NCI-H2196 (cell line): ENCODE measurements around the gene STAT3.
"Not testable (repeated sequence)": the region's sequence is repeated elsewhere in the genome, so short reads cannot be mapped to it uniquely, and the experiment has no call there.

Experiments
- DNase-seq: peaks from one replicate; lab custom pipeline; 2025; ENCODE audit not compliant: unreplicated experiment; lab: John Stamatoyannopoulos, UW

The STAT3 gene

DNA sequence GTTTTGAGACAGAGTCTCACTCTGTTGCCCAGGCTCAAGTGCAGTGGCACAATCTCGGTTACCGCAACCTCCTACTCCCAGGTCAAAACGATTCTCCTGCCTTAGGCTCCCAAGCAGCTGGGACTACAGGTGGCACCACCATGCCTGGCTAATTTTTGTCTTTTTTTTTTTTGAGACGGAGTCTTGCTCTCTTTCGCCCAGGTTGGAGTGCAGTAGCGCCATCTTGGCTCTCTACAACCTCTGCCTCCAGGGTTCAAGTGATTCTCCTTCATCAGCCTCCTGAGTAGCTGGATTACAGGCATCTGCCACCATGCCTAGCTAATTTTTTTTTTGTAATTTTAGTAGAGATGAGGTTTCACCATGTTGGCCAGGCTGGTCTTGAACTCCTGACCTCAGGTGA, 70.3 kb downstream of the STAT3 start:
- DNase-seq, result not testable (repeated sequence)

GRCh38 chr17:42317266-42317845, 70.9 kb downstream of the STAT3 start:
- DNase-seq, result no peak

- DNase-seq, result no peak
These were observed 71.5 kb downstream of the STAT3 start for GRCh38 chr17:42316755-42317154.

DNA sequence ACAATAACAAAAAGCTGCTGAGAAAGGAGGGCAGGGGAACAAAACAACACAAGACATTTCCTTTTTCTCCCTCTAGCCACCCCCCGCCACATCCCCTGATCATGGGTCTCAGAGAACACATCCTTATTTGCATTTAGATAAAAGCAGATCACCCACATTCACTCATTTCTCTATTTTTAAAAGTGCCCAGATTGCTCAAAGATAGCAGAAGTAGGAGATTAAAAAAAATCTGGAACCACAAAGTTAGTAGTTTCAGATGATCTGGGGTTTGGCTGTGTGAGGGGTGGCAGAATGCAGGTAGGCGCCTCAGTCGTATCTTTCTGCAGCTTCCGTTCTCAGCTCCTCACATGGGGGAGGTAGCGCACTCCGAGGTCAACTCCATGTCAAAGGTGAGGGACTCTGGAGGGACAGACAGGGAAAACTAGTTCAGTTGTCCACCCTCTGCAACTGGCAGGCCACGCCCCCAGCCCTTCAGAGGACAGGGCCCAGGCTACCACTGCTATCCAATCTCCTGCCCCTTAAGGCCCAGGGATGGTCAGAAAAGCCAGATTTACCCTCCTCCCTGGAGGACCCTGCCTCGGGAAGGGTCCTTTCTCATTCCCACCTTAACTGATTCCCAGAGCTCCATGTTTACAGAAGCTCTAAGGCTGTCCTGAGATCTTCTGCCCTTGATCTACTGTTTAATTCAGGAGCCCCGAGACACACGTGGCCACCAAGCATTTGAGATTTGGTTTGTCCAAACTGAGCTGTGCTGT, 72.7 kb downstream of the STAT3 start:
- DNase-seq, result no peak

- no peak for DNase-seq
These were observed 74.3 kb downstream of the STAT3 start for GRCh38 chr17:42313773-42314566.

DNA sequence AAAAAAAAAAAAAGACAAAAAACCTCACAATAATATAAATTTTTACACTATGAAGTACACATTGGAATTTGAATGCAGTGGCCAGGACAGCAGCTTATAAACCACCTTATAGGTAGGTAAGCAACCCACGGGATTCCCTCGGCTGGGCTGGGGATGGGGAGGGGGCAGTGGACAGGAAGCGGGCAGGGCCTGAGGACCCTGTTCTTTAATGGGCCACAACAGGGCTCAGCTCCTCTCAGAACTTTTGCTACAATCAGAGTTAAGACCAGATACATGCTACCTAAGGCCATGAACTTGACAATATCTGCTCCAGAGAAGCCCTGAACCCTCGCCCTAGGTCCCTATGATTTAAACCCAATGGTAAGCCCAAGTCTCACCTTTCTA, 74.9 kb downstream of the STAT3 start:
- DNase-seq, result no peak

DNA sequence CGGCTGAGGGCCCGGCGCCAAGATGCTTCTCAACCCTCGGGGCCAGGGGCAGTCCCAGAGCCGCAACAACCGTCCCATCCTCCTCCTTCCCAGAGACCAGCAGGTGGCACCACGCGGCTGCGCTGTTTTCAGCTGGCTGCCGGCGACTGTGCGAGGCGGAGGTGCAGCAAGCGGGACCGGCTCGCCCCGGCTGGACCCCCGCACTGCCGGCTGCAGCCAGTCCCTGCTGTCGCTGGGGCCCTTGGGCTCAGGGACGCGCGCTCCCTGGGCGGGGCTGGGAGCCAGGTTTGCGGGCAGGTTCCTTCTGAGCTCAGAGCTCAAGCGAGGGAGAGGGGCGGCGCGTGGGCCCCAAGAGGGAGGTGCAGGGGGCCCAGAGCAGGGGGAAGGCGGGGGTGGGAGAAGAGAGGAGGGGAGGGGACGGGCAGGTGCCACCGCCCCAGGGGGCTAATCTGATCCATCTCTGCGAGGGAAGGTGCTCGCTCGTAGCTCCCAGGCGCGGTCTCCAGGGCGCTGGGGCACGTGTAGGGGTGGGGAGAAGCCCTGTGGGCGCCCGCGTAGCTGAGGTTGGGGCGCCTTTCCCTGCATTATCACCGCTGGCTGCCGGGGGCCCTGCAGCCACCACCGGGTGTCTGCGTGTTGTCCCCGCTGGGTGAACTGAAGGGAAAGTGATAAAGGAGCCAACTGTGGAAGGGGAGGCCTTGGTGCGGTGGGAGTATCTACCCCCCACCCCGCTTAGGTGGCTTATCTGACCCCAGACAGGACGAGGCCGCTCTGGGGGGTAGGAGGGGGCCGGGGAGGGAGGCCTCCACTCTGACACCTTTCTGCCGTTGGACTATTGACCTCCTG, 75.7 kb downstream of the STAT3 start:
- peak; percentile 67 for DNase-seq

DNA sequence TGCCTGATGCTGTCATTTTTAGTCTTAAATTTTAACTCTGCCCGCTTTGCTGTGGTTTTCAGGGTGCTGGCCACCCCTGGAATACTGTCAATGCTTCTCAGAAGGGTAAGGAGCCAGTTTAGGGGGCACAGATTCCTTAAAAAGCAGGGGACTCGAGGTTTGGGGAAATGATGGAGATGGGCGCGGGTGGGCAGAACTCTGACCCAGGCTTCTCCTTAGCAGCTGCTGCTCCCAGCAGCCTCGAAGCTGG, 76.3 kb downstream of the STAT3 start:
- no peak for DNase-seq

DNA sequence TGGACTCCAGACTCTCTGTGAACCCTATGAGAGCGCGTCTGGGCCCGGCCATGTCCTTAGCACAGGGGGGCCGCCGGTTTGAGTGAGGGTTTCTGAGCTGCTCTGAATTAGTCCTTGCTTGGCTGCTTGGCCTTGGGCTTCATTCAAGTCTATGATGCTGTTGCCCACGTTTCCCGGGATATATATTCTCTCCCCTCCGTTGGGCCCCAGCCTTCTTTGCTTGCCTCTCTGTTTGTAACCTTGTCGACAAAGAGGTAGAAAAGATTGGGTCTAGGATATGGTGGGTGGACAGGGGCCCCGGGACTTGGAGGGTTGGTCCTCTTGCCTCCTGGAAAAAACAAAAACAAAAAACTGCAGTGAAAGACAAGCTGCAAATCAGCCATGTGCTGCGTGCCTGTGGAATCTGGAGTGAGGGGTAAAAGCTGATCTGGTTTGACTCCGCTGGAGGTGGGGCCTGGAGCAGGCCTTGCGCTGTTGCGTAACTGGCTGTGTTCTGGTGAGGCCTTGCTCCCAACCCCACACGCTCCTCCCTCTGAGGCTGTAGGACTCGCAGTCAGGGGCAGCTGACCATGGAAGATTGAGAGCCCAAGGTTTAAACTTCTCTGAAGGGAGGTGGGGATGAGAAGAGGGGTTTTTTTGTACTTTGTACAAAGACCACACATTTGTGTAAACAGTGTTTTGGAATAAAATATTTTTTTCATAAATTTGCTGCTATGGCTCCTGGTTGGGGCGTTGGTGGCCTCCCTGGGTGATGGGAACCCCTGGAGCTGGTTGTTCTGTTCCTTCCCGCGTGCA, 76.8 kb downstream of the STAT3 start:
- peak; percentile 66 for DNase-seq

GRCh38 chr17:42310787-42311215, 77.4 kb downstream of the STAT3 start:
- no peak for DNase-seq

DNA sequence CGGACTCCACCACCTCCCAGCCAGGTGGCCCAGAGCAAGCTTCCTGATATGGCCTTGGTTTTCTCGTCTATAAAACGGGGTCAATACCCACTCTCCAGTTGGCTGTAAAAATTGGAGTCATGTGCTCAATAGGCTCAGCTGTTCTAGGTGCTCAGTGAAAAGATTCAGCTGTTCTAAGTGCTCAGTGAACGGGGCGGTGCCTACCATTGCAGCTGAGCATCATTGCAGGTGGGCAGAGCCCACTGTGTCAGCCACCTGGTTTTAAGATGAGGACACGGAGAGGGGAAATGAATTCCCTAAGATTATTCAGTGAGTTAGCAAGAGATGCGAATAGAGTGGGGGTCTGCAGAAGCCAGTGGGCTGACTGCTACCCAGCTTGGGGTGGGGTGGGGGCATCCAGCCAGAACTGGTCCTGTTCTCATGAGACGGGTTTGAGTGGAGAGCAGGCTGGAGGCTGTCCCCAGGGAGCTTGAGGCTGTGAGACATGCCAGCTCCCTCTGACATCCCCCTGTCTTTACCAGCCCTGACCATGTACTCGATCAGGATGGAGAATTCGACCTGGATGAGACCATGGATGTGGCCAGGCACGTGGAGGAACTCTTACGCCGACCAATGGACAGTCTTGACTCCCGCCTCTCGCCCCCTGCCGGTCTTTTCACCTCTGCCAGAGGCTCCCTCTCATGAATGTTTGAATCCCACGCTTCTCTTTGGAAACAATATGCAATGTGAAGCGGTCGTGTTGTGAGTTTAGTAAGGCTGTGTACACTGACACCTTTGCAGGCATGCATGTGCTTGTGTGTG, 78.1 kb downstream of the STAT3 start:
- DNase-seq, result no peak

GRCh38 chr17:42309142-42309541, 79.1 kb downstream of the STAT3 start:
- no peak for DNase-seq

DNA sequence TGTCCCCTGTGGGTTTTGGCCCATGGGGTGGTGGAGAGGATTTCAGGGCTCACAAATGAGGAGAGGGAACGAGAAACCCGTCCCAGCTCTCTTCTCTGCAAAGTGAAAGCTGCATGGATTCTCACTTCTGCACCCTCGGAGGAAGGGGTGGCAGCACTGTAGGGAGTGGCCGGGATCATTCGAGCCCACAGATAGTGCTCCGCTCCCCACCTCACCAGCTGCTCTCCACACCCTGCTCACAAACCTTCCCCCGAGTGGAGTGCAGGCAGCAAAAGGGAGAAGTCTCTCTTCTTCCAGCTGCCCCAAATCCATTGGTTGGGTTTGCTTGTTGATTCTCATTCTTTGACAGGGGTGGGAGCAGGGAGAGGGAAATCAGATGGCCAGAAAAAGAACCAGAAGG, 79.8 kb downstream of the STAT3 start:
- DNase-seq, result no peak

GRCh38 chr17:42307362-42307927, 80.8 kb downstream of the STAT3 start:
- no peak for DNase-seq

DNA sequence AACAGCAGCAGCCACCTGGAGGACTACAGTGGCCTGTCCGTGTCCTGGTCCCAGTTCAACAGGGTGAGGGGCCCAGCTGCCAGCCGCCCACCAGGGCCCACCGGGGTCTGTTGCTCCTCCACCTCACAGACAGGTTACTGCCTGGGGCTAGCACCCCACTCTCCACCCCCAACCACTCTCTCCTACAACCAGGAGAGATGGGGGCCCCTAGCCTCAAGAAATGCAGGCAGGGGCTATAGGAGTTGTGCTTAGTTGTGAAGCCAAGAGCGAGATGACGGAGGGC, 81.9 kb downstream of the STAT3 start:
- no peak for DNase-seq

DNA sequence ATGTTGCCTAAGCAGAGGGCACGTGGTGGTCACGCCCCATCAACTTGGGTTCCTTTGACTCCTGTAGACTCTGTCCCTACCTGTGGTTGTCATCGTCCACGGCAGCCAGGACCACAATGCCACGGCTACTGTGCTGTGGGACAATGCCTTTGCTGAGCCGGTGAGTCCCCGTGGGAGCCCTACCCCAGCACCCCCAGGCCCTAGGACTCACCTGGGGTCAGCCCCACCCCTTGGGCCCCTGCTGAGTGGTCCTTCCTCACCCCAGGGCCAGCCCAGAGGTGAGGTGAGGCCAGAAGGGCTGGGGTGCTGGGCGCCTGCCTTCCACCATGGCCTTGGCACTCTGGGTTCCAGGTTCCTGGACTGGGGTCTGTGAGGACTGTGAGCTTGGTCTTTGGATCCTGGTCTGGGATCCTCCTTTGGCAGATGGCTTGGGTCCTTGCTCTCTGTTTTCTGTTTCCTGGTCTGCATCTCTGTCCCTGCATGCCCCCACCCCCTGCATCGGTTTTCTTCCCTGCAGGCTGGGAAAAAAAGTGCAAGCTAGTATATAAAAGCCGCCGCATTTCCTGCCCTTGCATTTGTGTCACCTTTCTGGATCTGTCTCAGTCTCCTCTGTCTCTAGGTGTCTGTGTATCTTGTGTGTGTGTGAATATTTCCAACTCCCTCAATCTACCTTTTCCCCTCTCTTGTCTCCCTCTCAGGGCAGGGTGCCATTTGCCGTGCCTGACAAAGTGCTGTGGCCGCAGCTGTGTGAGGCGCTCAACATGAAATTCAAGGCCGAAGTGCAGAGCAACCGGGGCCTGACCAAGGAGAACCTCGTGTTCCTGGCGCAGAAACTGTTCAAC, 82.5 kb downstream of the STAT3 start:
- no peak for DNase-seq

GRCh38 chr17:42305031-42305330, 83.3 kb downstream of the STAT3 start:
- DNase-seq, result not testable (repeated sequence)

- DNase-seq, result no peak
These were observed 83.8 kb downstream of the STAT3 start for GRCh38 chr17:42304187-42305030.
